Measurements from ENCODE around the gene PTGES2. TPM values are rescaled to one million over a fixed set of nuclear protein-coding genes. Genes with fewer than 3 reads are reported as not detected.

PTGES2 gene
- total and polyA plus RNA-seq, 2 of the 13 experiments (the other 11 are each of a cell fraction or from before 2014, with no cell fraction given), result 63.7 to 79.8 TPM

- H3K27ac ChIP-seq (ENCODE audit: extremely low read length, insufficient read depth, low read length), result peak overlapping the region; percentile 92
- ChIA-PET CTCF (ENCODE audit: low intra/inter-chr PET ratio, low total read pairs) (no interaction called here), POLR2A (interaction anchor here (1.3 to 3.3 kb wide), 5 partner anchors 9 to 39 kb away, joined by 7 to 22 read pairs (median 14); partner anchors contain the start of genes NAIF1 and SLC25A25)
- peaks cover 0 to 13% of the 10 kb centered on the region in 2 experiments; a peak in 4 of 5 replicates for H3K36me3 ChIP-seq (replicated peaks in 1 of 2; ENCODE audit: control insufficient read depth in 1 of 2, insufficient read depth in 2 of 2, low read length in 2 of 2)
- no peak overlapping the region for H3K4me2 ChIP-seq (ENCODE audit: low read depth, low read length)
- intact Hi-C loops (cut with micrococcal nuclease; ENCODE audit: unreplicated experiment), result no loop called here
- WGBS (ENCODE audit: low lambda C conversion rate), result 88% methylated on average over 18 of the region's 19 CpGs
- H3K79me2 ChIP-seq (ENCODE audit: insufficient read depth, low read length), result peaks cover 35% of the 10 kb centered on the region
- H3K9ac ChIP-seq (ENCODE audit: insufficient read depth, low read depth, low read length), result no peak overlapping the region
- H2AFZ ChIP-seq (ENCODE audit: low read length), result no peak overlapping the region
- BruUV-seq (replicated peaks), result no TSS peak
- no peak overlapping the region for H3K4me3 ChIP-seq (replicated peaks in 1 of 3; ENCODE audit: insufficient read depth in 1 of 3, low read depth in 2 of 3, low read length in 3 of 3)
- DNase-seq (ENCODE audit: low spot score) (no peak), FAIRE-seq (no peak), ATAC-seq (no peak)
- H3K9me3 ChIP-seq (ENCODE audit: low read length), result no peaks in the 10 kb centered on the region
- in situ Hi-C loops (cut with HindIII; ENCODE audit: extremely low pct_ligation_motif_present, low pct_unique_long_range_greater_than_20kb), result no loop called here
- TF ChIP-seq AFF4 (CRISPR knock-in tag; IDR thresholded peaks at IDR 0.05) (no peak), DZIP1 (CRISPR knock-in tag; IDR thresholded peaks at IDR 0.05) (no peak), HIC2 (CRISPR knock-in tag; IDR thresholded peaks at IDR 0.05; ENCODE audit: low read depth) (no peak), NR1H2 (CRISPR knock-in tag; IDR thresholded peaks at IDR 0.05; ENCODE audit: borderline replicate concordance, low read depth) (no peak), HCFC1 (IDR thresholded peaks at IDR 0.05; ENCODE audit: low read depth, low read length) (no peak), NR3C1 (CRISPR knock-in tag; IDR thresholded peaks at IDR 0.05) (no peak), ZBTB3 (CRISPR knock-in tag; IDR thresholded peaks at IDR 0.05; ENCODE audit: borderline replicate concordance, low read depth) (no peak), ERF (CRISPR knock-in tag; IDR thresholded peaks at IDR 0.05) (no peak)
- peaks cover 17% of the 10 kb centered on the region; the same call in 1 of the 2 replicates for H4K20me1 ChIP-seq (ENCODE audit: insufficient read depth, low read length)
- H3K27me3 ChIP-seq (ENCODE audit: control insufficient read depth in 1 of 2, insufficient read depth in 2 of 2, low read length in 2 of 2), result no peaks in the 10 kb centered on the region; a peak in 1 of 5 replicates
- peaks cover 71% of the 10 kb centered on the region for H3K4me1 ChIP-seq (ENCODE audit: insufficient read depth, low read length)
These were observed 30.7 kb downstream of the PTGES2 start for GRCh38 chr9:128096616-128097536.
